Activated CD4-positive, alpha-beta T cell treated with anti-CD3 and anti-CD28 coated beads for 48 hours (primary cell): Measurements from ENCODE around the gene SOX9.
"Not testable (repeated sequence)": the region's sequence is repeated elsewhere in the genome, so short reads cannot be mapped to it uniquely, and the experiment has no call there.

Experiments
- DNase-seq: peaks from one replicate; pipeline ENCODE4 v3.0.0-alpha.2; 2020

The SOX9 gene

DNA sequence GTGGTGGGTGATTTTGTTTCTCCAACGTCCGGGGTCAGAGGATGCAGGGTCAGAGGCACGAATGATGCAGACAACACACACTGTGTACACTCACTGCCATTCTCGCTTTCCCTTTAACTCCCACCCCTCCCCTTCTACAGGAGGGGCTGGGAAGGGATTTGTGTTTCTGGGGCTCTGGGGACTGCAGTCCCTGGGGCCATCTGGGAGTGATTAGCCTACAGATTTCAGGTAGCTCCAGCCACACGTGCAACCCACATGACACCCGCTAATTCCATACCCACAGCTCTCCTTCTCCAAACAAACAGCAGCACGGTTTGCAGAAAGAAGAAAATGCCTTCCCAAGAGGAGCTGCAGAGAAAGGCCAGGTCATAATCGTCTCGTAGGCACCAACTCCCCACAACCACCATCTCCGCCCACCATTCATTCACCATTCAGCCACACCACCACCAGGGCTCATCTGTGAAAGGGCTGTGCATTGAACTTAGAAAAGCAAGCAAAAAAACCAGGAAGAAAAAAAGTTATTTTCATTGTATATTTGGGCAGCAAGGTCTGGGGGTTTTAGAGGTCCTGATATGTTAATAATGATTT, 9.4 kb upstream of the SOX9 start:
- no peak for DNase-seq

DNA sequence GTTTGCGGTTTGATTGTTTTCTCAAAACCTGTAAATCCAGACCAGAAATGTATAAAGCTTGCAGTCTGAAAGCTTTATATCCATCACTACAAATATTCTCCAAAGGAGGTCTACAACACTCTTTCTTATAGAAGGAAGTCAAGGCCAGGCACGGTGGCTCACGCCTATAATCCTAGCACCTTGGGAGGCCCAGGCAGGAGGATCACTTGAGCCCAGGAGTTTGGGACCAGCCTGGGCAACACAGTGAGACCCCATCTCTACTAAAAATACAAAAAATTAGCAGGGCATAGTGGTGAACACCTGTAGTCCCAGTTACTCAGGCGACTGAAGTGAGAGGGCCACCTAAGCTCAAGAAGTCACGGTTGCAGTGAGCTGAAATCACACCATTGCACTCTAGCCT, 8.9 kb upstream of the SOX9 start:
- DNase-seq = not testable (repeated sequence)

DNA sequence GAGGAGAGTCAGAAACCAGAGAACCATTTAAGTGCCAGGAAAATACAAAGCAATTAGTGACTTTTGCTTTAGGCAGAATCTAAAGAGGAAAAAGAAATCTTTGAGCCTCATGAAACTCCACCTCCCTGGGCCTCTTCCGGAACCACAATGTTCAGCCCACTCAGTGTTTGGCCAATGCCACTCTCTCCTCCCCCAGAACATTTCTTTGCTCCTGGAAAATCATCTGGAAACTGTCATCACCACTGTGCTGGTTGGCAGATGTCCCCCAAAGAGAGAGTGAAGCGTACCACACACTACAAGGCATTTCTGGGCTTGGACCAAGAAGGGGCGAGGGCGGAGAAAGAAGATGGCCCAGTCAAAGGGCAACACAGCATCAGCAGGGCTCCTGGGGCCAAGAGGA, 7.1 kb upstream of the SOX9 start:
- no peak for DNase-seq

DNA sequence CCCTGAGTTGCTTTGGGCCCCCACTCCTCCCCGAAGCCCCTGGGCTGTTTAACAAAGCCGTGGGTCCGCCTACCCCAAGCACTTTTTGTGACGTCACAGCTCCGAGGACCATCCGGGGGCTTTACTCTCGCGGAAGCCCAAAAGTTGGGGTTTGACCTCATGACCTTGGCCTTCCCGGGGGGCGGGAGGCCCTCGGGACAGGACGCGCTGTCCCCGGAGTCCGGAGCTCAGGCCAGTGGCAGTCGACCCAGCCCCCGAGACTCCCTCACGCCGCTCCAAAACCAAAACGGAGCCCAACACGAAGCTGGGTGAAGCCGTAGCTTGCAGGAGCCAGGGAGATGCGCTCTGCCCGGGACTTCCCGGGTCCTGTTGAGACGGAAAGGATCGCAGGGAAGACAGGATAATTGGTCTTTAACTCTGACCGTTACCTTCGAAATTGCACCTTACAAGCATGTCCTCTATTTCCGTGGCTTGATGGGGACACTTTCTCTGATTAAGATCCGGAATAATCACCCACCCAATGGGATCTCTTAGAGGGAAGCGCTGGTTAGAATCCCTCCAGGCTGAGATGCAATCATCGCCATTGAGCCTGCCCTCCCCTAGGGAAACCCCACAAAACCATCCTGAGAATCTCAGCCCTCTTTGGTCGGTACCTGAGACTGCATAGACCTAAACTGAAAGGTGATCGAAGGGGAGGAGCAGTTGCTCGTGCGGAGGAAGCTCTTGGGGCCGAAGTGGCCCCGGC, 4.9 kb upstream of the SOX9 start:
- no peak for DNase-seq

DNA sequence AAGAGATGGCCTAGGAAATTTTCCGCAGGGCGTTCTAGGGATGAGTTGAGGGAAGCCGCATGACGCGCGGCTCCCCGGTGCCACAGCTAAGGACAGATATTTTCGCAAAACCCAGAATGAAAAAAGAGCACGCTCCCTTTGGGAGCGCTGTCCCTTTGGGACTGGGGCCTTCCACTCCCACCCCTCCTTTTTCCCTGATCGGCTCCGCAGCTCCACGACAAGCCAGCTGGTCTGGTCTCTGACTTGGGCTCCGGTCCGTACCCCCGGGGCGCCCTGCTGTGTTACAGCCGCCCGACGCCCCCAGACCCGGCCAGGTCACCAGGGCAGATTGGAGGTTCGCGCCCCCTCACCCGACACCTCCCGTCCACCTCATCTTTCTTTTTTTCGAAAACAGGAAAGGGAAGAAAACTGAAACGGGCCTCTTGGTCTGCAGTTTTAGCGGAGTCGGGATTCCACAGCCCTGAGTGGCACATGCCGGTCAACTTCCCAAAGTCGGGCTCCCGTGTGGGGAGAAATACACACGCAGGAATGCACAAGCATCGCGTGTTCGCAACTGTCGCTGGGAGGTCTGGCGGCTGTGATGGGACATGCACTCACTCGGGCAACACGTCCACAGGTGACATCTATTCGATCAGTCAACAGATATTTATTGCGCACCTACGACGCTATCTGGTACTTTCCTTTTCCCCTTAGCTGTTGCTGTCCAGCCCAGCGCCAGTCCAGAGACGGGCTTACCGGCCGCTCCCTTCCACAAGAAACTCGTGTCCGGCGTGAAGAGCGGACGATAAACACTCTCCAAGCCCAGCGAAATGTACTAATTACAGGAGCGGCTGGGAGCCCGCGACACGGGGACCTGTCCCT, 3.9 kb upstream of the SOX9 start:
- DNase-seq = no peak

DNA sequence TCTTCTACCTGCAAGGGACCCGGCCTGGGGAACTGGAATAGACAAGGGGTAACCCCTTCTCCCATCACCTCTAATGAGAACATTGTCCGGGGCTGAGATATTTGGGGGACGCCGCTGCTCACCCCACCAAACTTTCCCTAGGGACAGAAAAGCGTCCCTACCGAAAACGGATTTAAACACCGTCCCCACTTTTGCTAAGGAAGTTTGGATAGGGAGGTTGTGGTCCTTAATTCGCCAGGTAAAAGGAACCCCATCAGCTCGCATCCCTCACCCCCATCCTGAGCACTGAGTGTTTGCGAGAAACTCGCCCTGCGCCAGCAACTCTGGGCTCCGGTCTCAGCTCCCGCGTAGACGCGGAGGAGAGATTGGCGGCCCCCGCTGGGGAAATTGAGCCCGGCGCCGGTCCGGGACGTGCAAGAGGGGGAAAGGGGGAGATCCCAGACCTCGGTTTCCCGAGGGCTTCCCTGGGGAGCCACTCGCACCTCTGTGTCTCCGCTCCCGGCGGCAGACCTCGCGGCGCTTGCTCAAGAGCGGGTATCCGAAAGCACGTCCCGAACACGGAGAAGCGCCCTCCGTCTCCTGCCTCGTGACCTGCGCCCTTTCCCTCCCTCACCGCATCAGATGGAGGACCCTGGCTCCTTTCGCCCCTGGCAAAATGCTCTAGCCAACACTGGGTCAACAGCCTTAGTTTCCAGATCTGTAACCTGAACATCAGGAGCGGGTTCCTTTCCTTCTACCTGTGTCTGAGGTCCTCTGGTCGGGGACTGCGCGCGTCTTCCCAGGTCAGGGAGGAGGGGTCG, 3.1 kb upstream of the SOX9 start:
- DNase-seq = peak; percentile 5

DNA sequence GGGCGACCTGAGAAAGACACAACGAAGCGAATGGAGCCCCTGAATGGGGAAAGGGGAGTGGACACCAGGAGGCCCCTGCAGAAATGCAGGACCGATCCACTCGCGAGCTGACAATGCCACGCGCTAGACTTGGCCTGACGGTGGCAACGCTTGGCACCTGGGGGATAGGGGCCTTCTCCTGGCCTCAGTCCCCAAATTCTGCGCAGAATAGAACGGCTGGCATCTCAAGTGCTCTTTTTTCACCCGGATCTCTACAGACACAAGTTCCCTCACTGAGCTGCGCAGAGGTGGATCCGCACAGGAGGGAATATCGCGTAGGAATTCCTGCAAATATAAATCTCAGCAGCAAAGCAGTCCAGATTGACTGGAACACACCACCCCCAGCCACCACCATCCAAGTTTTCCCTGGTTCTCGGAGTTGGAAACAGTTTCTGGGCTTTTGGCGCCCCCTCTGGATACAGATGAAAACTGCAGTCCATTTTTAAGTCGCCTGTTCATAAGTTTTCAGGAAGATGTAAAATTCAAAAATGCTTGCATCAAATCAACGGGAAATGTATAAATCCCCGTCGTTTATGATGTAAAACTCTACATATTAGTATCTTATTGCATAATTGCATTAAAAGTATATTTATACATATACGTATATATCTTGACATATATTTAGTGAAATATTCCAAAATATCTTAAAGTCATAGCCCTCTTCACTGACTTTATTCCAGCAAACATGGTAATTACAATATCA, 2.3 kb upstream of the SOX9 start:
- DNase-seq = peak; percentile 51

DNA sequence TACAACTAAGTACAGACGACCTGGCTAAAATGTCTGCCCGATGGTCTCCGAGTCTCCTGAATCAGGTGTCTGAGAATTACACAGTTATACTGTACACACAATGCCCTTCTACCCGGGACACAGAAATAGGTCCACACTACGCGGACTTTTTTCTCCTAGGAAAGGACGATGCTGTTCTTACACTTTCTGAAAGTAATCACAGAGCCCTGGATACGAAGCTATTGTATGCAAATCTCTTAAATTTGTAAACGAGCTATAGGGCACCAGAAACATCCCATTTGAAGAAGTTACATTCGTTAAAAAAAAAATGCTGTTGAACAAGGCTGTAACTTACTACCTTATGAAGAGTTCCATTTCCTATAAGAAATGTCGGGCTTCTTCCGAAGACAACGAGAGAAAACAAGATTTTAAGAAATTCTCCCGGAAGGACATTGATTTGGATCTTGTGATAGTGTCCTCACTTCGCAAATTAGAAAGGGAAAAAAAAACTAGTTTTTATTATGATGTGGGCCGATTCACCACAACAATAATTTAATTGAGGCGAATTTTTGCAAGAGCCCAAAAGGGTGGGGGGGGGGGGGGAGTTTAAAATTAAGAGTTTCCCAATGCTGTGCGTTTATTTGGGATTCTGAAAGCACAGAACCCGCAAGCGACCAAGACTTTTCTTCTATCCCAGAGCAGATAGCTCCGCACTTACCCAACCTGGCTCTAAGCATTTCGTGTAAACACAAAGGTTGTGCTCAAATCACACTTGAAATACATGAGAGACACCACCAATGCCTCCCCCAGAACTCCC, 1.5 kb upstream of the SOX9 start:
- no peak for DNase-seq

DNA sequence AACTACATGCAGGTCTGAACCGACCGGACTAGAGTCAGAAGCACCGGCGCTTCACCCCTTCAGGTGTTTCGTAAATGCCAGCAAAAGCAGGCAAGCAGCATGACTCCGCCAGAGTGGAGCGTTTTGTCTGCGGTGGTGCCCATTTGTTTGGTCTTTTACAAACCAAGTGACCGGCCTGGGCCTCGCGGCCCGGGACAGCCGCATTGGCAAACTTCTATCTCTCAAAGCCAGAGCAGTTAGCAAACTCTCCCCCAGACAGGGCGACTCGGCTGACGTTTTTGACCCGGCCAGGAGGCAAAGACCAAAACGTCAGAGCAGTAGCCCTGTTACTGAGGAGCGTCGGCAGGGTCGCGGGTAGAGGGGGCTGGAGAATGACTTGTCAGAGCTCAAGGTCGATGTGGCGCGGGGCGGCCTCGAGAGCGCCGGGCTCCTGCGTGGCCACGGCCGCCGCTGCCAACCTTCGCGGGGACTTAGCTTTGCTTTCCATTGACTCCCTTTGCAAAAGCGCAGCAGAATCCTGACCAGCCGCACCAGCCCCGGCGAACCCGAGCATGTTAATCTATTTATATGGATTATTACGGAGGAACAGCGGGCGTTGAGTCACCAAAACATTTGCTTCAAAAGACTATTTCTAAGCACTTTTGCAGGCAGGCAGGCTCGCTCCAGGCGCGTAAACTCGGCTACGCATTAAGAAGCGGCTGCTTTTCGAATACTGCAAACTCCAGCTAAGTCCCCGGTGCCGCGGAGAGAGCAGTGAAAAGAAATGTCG, 763 bp upstream of the SOX9 start:
- peak; percentile 20 for DNase-seq

DNA sequence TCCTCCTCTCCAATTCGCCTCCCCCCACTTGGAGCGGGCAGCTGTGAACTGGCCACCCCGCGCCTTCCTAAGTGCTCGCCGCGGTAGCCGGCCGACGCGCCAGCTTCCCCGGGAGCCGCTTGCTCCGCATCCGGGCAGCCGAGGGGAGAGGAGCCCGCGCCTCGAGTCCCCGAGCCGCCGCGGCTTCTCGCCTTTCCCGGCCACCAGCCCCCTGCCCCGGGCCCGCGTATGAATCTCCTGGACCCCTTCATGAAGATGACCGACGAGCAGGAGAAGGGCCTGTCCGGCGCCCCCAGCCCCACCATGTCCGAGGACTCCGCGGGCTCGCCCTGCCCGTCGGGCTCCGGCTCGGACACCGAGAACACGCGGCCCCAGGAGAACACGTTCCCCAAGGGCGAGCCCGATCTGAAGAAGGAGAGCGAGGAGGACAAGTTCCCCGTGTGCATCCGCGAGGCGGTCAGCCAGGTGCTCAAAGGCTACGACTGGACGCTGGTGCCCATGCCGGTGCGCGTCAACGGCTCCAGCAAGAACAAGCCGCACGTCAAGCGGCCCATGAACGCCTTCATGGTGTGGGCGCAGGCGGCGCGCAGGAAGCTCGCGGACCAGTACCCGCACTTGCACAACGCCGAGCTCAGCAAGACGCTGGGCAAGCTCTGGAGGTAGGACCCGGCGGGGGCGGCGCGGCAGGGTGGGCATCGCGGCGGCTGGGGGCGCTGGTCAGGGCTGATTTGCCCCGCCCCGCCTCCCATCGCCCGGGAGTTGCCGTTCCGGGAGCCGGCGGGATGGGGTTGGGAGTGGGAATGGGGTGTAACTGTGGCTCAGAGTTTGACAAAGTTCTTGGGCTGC, 567 bp downstream of the SOX9 start:
- peak; percentile 13 for DNase-seq

DNA sequence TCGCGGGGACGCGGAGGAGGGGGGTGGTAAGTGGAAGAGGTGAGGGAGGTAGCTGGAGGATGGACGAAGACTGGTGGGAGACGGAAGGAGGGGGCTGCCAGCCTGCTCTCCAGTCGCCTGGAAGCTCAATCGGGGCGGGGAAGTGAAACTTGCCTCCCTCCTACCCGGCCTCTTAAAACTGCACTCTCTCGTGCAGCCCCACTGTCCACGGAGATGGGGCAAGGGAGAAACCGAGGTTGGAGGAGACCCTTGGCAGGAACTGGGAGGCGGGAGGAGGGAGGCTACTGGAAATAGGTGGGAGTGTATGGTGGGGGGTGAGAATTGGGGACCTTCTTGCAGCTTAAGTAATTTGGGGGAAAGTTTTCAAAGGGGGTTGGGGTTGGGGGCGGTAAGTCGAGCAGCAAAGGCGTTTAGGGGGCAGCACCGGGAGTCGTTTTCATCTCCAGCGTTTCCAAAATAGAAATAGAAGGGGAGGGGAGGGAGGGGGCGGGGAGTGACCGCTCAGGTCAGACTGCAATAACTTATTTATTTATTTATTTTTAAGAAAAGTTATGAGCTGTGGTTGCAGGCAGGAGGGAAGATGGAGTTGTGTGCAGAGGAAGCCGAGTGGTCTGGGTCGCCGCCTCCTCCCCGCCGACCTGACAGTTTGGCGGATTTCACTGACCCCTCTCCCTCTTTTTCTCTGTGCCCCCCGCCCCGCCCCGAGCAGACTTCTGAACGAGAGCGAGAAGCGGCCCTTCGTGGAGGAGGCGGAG, 1.4 kb downstream of the SOX9 start:
- DNase-seq = no peak

DNA sequence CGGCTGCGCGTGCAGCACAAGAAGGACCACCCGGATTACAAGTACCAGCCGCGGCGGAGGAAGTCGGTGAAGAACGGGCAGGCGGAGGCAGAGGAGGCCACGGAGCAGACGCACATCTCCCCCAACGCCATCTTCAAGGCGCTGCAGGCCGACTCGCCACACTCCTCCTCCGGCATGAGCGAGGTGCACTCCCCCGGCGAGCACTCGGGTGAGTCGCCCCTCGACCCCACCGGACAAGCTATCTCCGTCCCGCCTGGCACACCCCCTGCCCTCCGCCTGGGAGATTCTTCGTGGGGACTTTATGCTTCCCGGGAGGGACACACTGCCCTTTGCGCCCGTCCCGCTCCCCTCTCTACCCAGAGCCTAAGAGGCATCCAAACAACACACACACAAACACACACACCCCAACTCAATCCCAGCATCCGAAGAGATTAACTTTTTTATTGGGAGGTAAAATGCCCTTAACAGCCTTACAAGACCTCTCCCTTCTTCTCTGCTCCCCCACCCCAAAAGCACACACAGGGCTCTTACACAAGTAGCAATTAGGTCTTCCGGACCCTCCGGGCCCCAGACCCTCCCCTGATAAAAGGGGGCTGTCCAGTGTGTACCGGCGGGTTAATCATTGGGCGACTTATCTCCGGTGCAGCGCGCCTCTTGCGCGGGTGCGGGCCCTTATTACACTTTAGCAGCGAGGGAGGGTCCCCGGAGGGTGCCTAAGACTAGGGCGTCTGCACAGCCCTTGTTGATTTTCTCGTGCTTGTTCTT, 2.1 kb downstream of the SOX9 start:
- DNase-seq = peak; percentile 20

DNA sequence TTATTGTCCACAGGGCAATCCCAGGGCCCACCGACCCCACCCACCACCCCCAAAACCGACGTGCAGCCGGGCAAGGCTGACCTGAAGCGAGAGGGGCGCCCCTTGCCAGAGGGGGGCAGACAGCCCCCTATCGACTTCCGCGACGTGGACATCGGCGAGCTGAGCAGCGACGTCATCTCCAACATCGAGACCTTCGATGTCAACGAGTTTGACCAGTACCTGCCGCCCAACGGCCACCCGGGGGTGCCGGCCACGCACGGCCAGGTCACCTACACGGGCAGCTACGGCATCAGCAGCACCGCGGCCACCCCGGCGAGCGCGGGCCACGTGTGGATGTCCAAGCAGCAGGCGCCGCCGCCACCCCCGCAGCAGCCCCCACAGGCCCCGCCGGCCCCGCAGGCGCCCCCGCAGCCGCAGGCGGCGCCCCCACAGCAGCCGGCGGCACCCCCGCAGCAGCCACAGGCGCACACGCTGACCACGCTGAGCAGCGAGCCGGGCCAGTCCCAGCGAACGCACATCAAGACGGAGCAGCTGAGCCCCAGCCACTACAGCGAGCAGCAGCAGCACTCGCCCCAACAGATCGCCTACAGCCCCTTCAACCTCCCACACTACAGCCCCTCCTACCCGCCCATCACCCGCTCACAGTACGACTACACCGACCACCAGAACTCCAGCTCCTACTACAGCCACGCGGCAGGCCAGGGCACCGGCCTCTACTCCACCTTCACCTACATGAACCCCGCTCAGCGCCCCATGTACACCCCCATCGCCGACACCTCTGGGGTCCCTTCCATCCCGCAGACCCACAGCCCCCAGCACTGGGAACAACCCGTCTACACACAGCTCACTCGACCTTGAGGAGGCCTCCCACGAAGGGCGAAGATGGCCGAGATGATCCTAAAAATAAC, 3.0 kb downstream of the SOX9 start:
- DNase-seq = no peak

DNA sequence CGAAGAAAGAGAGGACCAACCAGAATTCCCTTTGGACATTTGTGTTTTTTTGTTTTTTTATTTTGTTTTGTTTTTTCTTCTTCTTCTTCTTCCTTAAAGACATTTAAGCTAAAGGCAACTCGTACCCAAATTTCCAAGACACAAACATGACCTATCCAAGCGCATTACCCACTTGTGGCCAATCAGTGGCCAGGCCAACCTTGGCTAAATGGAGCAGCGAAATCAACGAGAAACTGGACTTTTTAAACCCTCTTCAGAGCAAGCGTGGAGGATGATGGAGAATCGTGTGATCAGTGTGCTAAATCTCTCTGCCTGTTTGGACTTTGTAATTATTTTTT, 3.6 kb downstream of the SOX9 start:
- no peak for DNase-seq

DNA sequence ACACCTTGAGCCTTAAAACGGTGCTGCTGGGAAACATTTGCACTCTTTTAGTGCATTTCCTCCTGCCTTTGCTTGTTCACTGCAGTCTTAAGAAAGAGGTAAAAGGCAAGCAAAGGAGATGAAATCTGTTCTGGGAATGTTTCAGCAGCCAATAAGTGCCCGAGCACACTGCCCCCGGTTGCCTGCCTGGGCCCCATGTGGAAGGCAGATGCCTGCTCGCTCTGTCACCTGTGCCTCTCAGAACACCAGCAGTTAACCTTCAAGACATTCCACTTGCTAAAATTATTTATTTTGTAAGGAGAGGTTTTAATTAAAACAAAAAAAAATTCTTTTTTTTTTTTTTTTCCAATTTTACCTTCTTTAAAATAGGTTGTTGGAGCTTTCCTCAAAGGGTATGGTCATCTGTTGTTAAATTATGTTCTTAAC, 4.4 kb downstream of the SOX9 start:
- no peak for DNase-seq

DNA sequence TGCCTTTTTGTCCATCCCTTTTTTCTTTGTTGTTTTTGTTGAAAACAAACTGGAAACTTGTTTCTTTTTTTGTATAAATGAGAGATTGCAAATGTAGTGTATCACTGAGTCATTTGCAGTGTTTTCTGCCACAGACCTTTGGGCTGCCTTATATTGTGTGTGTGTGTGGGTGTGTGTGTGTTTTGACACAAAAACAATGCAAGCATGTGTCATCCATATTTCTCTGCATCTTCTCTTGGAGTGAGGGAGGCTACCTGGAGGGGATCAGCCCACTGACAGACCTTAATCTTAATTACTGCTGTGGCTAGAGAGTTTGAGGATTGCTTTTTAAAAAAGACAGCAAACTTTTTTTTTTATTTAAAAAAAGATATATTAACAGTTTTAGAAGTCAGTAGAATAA, 4.9 kb downstream of the SOX9 start:
- DNase-seq = no peak
